ENCODE results near the gene MPDZ.
"Not testable (repeated sequence)": the region's sequence is repeated elsewhere in the genome, so short reads cannot be mapped to it uniquely, and the experiment has no call there.

MPDZ gene

DNA sequence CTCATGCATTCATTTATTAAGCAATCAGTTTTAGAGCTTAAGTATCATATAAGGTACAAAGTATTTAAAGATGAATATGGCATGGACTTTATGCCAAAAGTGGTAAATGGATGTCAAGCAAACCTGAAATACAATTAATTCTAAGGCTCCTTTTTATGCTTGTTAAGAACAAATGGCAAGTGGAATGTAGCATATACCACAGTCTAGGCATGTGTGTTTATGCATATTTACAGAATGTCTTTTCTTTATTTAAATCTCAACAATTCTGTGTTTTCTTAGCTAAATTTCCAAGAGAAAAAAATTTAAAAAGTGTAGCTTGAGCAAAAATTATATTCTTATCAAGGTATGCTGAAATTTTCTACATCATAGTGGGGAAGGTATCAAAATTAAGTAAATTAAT, 39.8 kb downstream of the MPDZ start:
- no peak overlapping the region for H3K4me3 ChIP-seq (ENCODE audit: control insufficient read depth, low read depth, low read length)
- TF ChIP-seq, protein P1, sequence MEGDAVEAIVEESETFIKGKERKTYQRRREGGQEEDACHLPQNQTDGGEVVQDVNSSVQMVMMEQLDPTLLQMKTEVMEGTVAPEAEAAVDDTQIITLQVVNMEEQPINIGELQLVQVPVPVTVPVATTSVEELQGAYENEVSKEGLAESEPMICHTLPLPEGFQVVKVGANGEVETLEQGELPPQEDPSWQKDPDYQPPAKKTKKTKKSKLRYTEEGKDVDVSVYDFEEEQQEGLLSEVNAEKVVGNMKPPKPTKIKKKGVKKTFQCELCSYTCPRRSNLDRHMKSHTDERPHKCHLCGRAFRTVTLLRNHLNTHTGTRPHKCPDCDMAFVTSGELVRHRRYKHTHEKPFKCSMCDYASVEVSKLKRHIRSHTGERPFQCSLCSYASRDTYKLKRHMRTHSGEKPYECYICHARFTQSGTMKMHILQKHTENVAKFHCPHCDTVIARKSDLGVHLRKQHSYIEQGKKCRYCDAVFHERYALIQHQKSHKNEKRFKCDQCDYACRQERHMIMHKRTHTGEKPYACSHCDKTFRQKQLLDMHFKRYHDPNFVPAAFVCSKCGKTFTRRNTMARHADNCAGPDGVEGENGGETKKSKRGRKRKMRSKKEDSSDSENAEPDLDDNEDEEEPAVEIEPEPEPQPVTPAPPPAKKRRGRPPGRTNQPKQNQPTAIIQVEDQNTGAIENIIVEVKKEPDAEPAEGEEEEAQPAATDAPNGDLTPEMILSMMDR (conservative IDR thresholded peaks at IDR 0.05; ENCODE audit: control insufficient read depth, insufficient read depth, low read depth, low read length), result no peak
- no peak for DNase-seq (ENCODE audit: low read depth)

DNA sequence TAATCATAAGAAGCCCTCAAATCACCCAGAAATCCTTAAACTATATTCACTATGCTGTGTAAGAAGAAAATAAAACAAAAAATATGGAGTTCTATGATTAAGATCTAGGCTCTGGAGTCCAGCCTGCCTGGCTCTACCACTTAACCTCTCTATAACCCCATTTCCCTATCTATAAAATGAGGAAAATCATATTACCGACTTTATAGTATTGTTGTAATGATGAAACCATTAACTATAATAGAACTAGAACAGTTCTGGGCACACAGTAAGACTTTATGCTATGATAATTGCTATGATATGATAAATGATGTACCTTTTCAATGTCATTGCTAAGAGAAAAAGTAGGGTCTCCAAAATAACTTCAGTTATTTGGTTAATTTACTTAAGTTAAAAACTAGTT, 40.3 kb downstream of the MPDZ start:
- DNase-seq (ENCODE audit: low read depth), result no peak
- H3K4me3 ChIP-seq (ENCODE audit: control insufficient read depth, low read depth, low read length), result no peak overlapping the region
- TF ChIP-seq, protein P1 (conservative IDR thresholded peaks at IDR 0.05; ENCODE audit: control insufficient read depth, insufficient read depth, low read depth, low read length), result no peak

DNA sequence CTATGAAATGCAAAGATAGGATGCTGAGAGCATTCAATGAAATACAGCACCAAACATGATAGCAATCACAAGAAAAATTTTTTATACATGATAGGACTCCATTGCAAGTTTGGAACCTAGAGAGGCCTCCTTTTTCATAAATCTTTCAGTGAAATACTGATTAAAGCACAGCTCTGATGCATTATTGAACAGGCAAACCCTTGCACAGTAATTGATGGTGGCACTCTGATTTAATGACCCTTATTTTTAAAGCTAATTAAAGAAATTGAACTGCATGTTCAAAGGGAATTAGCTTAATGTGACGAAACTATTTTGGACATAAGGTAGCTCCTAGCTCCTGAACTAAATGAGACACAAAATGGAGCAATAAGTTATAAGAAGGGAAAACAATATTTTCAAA, 44.6 kb downstream of the MPDZ start:
- TF ChIP-seq, protein P1 (conservative IDR thresholded peaks at IDR 0.05; ENCODE audit: control insufficient read depth, insufficient read depth, low read depth, low read length), result no peak
- DNase-seq (ENCODE audit: low read depth), result no peak
- no peak overlapping the region for H3K4me3 ChIP-seq (ENCODE audit: control insufficient read depth, low read depth, low read length)

DNA sequence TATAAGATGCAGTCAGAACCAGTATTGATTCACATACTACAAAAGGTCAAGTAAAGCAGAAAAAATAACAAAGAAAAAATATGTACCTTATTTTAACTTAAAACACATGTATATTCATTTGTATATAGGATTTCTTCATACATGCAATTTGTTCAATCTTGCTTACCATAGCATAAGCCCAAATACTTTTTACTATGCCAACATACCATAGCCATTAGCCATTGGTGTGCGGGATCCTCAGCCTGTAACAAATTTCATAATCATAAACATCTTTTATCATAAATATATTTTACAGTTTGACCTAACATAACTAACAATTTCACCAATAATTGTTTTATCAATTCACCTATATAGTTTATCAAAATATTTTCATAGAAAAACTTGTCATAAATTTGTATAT, 51.1 kb downstream of the MPDZ start:
- TF ChIP-seq, protein P1 (conservative IDR thresholded peaks at IDR 0.05; ENCODE audit: control insufficient read depth, insufficient read depth, low read depth, low read length), result no peak
- DNase-seq (ENCODE audit: low read depth), result peak; percentile 6
- no peak overlapping the region for H3K4me3 ChIP-seq (ENCODE audit: control insufficient read depth, low read depth, low read length)

DNA sequence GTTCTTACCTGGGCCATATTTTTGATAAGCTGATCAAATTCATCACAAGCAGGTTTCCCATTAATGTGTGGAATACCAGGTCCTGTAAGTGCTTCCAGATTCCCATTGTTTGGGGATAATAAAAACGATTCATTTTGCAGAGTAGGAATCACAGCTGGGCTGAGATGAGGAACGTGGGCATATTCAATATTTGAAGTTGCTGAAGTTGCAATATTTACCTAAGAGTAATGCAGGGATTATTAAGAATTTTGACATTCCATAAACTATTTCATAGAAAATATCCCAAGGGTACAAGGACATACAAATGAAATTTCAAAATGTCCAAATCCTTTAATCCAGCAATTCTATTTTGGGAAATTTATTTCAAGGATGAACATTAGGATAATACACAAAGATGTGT, 55.1 kb downstream of the MPDZ start:
- H3K4me3 ChIP-seq (ENCODE audit: control insufficient read depth, low read depth, low read length), result no peak overlapping the region
- DNase-seq (ENCODE audit: low read depth), result no peak
- TF ChIP-seq, protein P1 (conservative IDR thresholded peaks at IDR 0.05; ENCODE audit: control insufficient read depth, insufficient read depth, low read depth, low read length), result no peak

DNA sequence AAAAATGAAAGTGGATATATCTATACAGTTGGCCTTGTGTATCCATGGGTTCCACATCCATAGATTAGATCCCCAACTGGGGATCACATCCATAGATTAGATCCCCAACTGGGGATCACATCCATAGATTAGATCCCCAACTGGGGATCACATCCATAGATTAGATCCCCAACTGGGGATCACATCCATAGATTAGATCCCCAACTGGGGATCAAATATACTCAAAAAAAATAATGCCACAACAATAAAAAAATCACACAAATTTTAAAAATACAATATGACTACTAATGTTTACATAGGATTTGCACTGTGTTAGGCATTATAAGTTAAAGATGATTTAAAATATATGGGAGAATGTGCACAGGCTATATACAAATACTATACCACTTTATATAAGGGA, 56.8 kb downstream of the MPDZ start:
- H3K4me3 ChIP-seq (ENCODE audit: control insufficient read depth, low read depth, low read length); DNase-seq (ENCODE audit: low read depth): not testable (repeated sequence)

DNA sequence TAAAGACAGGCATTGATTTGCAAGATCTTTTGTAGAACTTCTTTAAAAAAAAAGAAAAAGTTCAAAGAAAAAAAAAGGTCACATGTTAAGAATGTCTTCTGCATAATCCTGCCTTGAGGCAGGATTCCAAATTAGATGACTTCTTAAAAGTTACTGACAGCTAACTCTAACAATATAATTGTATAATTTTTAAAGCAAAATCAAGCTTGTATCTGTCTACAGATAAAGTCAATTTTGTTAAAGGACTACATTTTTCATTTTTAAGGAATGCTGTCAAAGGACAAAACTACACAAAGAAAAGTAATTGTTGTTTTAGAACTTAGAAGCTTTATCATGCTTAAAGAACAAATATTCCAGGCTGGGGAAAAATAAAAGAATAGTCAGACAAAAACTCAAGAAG, 57.8 kb downstream of the MPDZ start:
- TF ChIP-seq, protein P1 (conservative IDR thresholded peaks at IDR 0.05; ENCODE audit: control insufficient read depth, insufficient read depth, low read depth, low read length), result no peak
- H3K4me3 ChIP-seq (ENCODE audit: control insufficient read depth, low read depth, low read length), result no peak overlapping the region
- DNase-seq (ENCODE audit: low read depth), result no peak
